ENCODE measurements around the gene PRMT1. TPM values are rescaled to one million over a fixed set of nuclear protein-coding genes. Genes with fewer than 3 reads are reported as not detected.
A peak's percentile ranks its signal among the peaks of the same experiment; 100 is the strongest.

Gene PRMT1
- total RNA-seq, 1 experiment from 2014 or later, result 505 TPM

- Histone ChIP-seq H3K23me2 (ENCODE audit: insufficient read length, low read depth, low read length, poor library complexity, severe bottlenecking) (peaks cover 19% of the 10 kb centered on the region), H3K27me3 (ENCODE audit: insufficient read depth, low read length) (no peaks in the 10 kb centered on the region), H3K79me1 (ENCODE audit: insufficient read depth, low read depth, low read length, poor library complexity, severe bottlenecking) (no peaks in the 10 kb centered on the region), H3K23ac (ENCODE audit: insufficient read length, low read depth, low read length) (no peak overlapping the region), H2BK5ac (ENCODE audit: insufficient read length, low read length) (no peak overlapping the region), H2BK12ac (ENCODE audit: insufficient read length, low read depth, low read length) (no peak overlapping the region), H3T11ph (ENCODE audit: low read length) (no peak overlapping the region), H4K20me1 (ENCODE audit: control insufficient read depth, insufficient read depth, insufficient read length) (no peaks in the 10 kb centered on the region), H2BK15ac (ENCODE audit: low read depth, low read length) (no peak overlapping the region), H3K9ac (ENCODE audit: extremely low read depth, insufficient read length, low read length) (no peak overlapping the region), H3K79me2 (ENCODE audit: insufficient read depth, low read length) (no peaks in the 10 kb centered on the region), H3K18ac (ENCODE audit: insufficient read length, low read depth, low read length) (no peak overlapping the region), H3K14ac (ENCODE audit: insufficient read depth, low read length) (no peak overlapping the region), H3K4ac (ENCODE audit: low read depth, low read length) (no peak overlapping the region), H4K5ac (ENCODE audit: insufficient read length, low read depth, low read length) (no peak overlapping the region), H3K9me3 (ENCODE audit: control insufficient read depth, low read depth, low read length) (no peaks in the 10 kb centered on the region), H4K8ac (replicated peaks; ENCODE audit: insufficient read length, low read depth, low read length) (no peak overlapping the region), H2BK120ac (ENCODE audit: low read depth, low read length, poor library complexity, severe bottlenecking) (no peak overlapping the region), H4K91ac (ENCODE audit: insufficient read length, low read depth, low read length) (no peak overlapping the region), H3K27ac (ENCODE audit: insufficient read length, low read depth, low read length) (no peak overlapping the region), H3K56ac (ENCODE audit: insufficient read length, low read depth, low read length) (no peak overlapping the region), H2AFZ (ENCODE audit: low read length) (no peak overlapping the region), H3K4me2 (ENCODE audit: insufficient read depth, insufficient read length, low read length) (peak overlapping the region; percentile 98), H3K4me1 (ENCODE audit: insufficient read depth, low read length) (peaks cover 10% of the 10 kb centered on the region; the same call in 1 of the 2 replicates), H2AK5ac (ENCODE audit: insufficient read length, low read length) (no peak overlapping the region), H2BK20ac (ENCODE audit: low read depth, low read length, poor library complexity, severe bottlenecking) (no peak overlapping the region)
- peaks cover 0 to 3% of the 10 kb centered on the region in 2 experiments; a peak in 1 of 5 replicates for H3K9me3 Mint-ChIP-seq
- H3K4me3 Mint-ChIP-seq, result peak overlapping the region; percentile 83 to 98
- no peak for TF ChIP-seq CTCF (conservative IDR thresholded peaks at IDR 0.05)
- no peaks in the 10 kb centered on the region; the same call in 1 of the 2 replicates for H3K27me3 Mint-ChIP-seq (ENCODE audit: low read depth)
- peaks cover 21 to 37% of the 10 kb centered on the region in 2 experiments for H3K4me1 Mint-ChIP-seq
- no peak for DNase-seq
- no CpG with 5 or more reads among the region's 16 CpGs for WGBS (ENCODE audit: extremely low coverage, insufficient read length, low lambda C conversion rate)
- H3K36me3 Mint-ChIP-seq (ENCODE audit: insufficient read depth in 1 of 3, low read depth in 3 of 3), result peaks cover 17 to 42% (median 34%) of the 10 kb centered on the region in 3 experiments
- H3K27ac Mint-ChIP-seq, result peak overlapping the region in 1 of 3 experiments; percentile 34; a peak in 1 of 7 replicates
Observed at GRCh38 chr19:49692147-49692506, 15.1 kb downstream of the PRMT1 start.

All from H9 (cell line).